Activated CD8-positive, alpha-beta memory T cell treated with anti-CD3 and anti-CD28 coated beads for 36 hours (primary cell): ENCODE results near the gene ISM1. TPM values are rescaled to one million over a fixed set of nuclear protein-coding genes. Genes with fewer than 3 reads are reported as not detected.

Experiments used
- CTCF ChIA-PET: fragments of 350-600 bp; sonication (Branson Sonifier 250); formaldehyde crosslinking; loops from one replicate; lab custom pipeline; 2021; ENCODE audit warnings: antibody characterized with exemption; lab: Charles Lee
- POLR2A ChIA-PET: fragments of 350-600 bp; sonication (Branson Sonifier 250); formaldehyde crosslinking; loops from one replicate; lab custom pipeline; 2021; ENCODE audit warnings: antibody characterized with exemption; lab: Charles Lee
- total RNA-seq, 2 experiments: library from RNA; stranded (reverse); gene quantifications; one replicate each; pipeline ENCODE4 v1.2.3, GENCODE V29; 2021

The ISM1 gene
- total RNA-seq, 2 experiments from 2014 or later = 1.9 to 2.5 TPM

- ChIA-PET POLR2A (no interaction called here), CTCF (no interaction called here)
These were observed 74.6 kb downstream of the ISM1 start for GRCh38 chr20:13295637-13296036.

GRCh38 chr20:13296070-13296469 lies 75.0 kb downstream of the ISM1 start:
- POLR2A ChIA-PET = no interaction called here
- CTCF ChIA-PET = no interaction called here

DNA sequence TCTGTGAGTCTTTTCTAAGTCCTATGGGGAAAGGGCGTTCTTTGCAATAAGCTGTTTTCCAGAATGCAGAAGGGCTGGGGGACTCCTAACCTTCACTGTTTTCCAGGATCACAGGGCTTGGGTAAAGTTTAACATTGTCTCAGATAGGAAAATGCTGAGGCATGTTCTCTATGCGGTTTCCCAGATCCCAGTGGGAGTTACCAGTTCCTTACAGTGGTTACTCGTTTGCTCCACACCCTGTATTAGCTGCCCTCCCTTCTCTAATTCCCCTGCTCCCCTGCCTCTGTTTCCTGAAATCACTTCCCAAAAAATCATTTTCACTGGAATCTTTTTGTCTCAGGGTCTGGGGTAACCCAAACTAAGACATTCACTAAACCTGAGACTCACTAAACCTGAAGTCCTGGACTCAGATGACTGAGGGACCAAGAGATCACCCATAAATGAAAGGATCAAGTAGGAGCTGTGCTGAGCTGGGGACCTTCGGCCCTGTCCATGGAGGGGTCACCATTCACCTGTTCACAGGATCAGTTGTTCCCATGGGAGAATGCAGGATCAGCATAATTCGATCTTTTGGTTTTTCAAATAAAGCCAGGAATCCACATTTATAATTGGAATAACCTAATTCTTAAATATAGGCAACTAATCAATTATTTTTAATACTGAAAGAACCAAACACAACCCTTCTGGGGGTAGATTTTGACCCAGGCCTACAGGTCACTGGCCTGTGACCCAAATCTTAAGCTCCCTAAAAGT lies 76.2 kb downstream of the ISM1 start:
- ChIA-PET POLR2A (no interaction called here), CTCF (no interaction called here)

DNA sequence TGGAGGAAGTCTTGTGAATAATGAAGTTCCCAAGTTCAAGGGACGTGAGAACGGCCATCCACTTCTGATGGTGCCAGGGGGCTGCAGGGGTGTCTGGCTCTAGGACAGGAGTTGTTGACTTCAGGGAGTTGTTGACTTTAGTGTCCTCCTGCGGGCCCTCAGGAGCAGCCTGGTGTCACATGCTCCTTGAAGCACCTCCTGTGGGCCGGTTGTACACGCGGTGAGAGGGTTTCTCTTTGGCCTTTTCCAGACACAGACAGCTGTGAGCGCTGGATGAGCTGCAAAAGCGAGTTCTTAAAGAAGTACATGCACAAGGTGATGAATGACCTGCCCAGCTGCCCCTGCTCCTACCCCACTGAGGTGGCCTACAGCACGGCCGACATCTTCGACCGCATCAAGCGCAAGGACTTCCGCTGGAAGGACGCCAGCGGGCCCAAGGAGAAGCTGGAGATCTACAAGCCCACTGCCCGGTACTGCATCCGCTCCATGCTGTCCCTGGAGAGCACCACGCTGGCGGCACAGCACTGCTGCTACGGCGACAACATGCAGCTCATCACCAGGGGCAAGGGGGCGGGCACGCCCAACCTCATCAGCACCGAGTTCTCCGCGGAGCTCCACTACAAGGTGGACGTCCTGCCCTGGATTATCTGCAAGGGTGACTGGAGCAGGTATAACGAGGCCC lies 77.8 kb downstream of the ISM1 start:
- ChIA-PET CTCF (no interaction called here), POLR2A (no interaction called here)

DNA sequence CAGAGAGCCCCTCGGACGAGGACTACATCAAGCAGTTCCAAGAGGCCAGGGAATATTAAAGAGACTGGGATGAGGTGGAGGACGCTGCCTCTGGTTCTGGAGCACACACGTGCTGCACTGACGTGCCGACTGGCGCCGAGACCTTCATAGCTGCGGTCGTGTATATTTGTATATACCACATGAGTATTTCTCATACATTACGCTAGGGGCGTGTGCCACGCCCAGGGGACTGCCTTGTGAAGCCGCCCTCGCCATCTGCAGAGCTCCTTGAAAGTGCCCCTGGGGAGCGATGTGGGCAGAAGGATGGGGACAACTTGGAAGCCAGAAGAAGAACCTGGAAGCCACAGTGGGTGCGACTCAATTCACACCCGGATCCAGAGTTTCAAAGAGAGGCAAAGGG lies 78.3 kb downstream of the ISM1 start:
- CTCF ChIA-PET = no interaction called here
- POLR2A ChIA-PET = no interaction called here

DNA sequence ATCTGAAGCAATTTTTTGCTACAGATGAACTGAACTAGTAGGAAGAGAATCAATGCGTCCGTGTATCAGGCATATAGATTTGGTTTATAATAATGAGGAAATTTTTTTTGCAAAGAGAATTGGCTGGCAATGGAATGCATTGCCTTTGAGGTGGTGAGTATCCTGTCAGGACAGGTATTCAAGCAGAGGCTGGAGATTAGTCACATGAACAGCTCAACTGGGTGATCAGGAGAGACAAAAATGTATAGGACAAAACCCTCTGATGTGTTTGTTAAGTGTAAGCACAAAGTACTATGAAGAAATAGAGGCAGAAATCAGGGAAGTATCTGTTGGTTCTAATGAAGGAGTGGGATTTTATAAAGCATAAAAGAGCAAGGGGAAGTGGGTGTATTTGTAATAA lies 80.5 kb downstream of the ISM1 start:
- POLR2A ChIA-PET = no interaction called here
- CTCF ChIA-PET = interaction anchor here (1.0 kb wide), 1 partner anchor 184 kb away, joined by 3 read pairs; no protein-coding TSS in a partner anchor

DNA sequence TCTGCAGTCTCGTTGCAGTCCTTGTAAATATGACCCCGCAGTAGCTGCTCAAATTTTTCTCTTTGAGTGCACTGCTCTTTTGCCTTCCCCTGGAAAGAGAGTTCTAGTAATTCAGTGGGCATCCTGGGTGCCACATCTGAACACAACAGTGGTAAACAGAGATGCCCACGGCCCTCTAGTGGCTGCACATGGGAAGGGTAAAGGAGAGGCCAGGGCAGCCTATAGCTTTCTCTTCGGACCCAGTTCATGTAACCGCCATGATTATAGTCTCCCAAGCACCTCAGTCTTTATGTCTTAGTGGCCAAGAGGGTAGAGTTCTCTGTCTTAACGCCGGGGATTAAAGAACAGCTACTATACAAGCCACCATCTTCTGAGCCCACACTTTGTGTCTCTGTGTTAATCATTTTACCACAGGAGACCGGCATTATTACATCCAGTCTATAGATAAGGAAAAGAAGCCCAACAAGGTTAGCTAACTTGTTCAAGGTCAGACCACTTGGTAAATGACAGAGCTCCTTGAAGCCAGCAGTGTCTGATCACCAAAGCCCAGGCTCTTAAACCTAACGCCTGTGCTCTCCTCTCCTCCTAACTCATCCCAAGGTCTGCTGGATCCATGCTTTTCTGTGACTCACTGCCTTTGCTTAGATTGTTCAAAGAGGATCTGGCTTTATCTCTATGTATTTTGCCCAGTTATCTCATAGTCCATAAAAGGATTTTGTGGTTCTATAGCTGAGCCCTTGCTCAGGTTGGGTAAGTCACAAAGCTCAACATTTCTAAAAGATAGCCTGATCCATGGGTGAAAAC lies 81.8 kb downstream of the ISM1 start:
- POLR2A ChIA-PET = no interaction called here
- CTCF ChIA-PET = interaction anchor here (0.6 to 1.0 kb wide), 5 partner anchors 10 to 185 kb away, joined by 3 to 4 read pairs (median 3); no protein-coding TSS in a partner anchor

DNA sequence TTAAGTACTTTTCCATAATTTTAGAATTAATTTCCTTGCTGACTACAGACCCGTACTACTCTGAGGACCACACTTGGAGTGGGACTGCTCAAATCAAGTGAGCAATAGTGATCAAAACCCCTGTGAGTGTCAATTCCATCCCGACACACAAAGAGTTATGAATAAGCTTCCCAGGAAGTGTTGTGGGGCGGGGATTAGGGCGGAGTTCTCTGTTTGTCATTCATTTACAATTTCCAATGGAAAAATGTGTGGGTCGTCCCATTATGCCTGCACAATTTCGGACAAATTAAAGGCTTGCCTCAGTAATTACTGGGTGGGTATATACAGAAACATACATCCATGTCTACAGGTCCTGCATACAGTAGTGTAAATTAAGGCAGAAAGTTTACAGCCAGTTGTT lies 84.2 kb downstream of the ISM1 start:
- ChIA-PET CTCF (no interaction called here), POLR2A (no interaction called here)

GRCh38 chr20:13307562-13308163 lies 86.6 kb downstream of the ISM1 start:
- ChIA-PET POLR2A (no interaction called here), CTCF (no interaction called here)

GRCh38 chr20:13312300-13312699 lies 91.2 kb downstream of the ISM1 start:
- POLR2A ChIA-PET = no interaction called here
- CTCF ChIA-PET = no interaction called here

DNA sequence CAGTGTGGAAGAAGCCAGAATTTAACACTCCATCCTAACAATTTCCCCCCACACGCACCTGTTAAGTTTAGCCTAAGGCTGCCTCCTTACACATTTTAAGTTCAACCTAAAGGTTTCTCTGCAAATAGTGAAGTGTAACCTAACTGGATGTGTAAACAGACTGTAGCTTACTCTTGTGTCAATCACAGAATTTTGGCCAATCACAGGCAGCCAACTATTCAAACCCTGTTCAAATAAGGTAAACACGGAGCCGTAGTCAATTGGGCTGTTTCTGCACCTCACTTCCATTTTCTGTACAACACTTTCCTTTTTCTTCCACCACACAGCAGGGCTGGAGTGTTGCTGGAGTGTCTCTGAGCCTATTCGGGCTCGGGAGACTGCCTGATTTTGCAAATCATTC lies 92.1 kb downstream of the ISM1 start:
- ChIA-PET CTCF (no interaction called here), POLR2A (no interaction called here)

GRCh38 chr20:13317439-13317838 lies 96.4 kb downstream of the ISM1 start:
- ChIA-PET POLR2A (no interaction called here), CTCF (no interaction called here)

GRCh38 chr20:13318871-13319521 lies 97.9 kb downstream of the ISM1 start:
- ChIA-PET POLR2A (no interaction called here), CTCF (no interaction called here)

GRCh38 chr20:13320702-13321101 lies 99.6 kb downstream of the ISM1 start:
- ChIA-PET CTCF (no interaction called here), POLR2A (no interaction called here)

DNA sequence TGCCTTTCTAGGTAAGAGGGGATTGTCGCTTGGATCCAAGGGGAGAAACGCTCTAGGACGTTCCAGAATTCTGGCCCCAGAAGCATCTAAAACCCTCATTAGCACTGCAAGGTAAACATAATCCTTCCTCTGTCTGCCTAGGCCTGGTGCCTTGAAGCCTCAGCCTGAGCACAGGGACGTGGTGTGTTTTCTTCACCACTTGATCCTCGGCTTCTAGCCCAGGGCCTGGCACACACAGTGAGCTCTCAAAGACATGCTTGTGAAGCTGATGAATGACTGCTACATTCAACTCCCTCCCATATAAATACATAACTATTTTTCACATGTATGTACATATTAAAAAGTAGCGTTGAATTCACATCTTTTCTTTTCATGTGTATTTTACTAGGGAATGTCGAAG lies 100.3 kb downstream of the ISM1 start:
- ChIA-PET POLR2A (no interaction called here), CTCF (no interaction called here)

- ChIA-PET CTCF (no interaction called here), POLR2A (no interaction called here)
These were observed 101.1 kb downstream of the ISM1 start for GRCh38 chr20:13322198-13322597.

GRCh38 chr20:13322621-13323020 lies 101.5 kb downstream of the ISM1 start:
- ChIA-PET CTCF (no interaction called here), POLR2A (no interaction called here)

DNA sequence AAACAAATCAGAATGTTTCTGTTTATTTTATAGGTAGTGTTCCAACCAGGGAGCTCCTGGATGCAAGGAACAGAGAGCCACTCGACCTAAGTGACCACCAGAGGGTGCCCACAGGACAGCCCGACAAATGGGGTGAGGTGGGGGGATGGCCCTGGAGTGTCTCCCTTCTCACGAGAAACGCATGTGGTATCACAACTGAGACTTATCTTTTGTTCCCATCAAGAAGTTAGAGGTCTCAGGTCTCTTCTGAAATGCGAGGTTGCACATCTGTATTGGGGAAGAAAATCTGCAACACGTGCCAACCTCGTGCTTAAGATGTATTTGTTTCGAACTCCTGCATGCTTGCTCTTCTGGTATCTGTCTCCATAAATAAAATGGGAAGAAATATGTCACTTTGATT lies 104.0 kb downstream of the ISM1 start:
- ChIA-PET POLR2A (no interaction called here), CTCF (interaction anchor here (0.6 kb wide), 1 partner anchor 805 kb away, joined by 3 read pairs; no protein-coding TSS in a partner anchor)

DNA sequence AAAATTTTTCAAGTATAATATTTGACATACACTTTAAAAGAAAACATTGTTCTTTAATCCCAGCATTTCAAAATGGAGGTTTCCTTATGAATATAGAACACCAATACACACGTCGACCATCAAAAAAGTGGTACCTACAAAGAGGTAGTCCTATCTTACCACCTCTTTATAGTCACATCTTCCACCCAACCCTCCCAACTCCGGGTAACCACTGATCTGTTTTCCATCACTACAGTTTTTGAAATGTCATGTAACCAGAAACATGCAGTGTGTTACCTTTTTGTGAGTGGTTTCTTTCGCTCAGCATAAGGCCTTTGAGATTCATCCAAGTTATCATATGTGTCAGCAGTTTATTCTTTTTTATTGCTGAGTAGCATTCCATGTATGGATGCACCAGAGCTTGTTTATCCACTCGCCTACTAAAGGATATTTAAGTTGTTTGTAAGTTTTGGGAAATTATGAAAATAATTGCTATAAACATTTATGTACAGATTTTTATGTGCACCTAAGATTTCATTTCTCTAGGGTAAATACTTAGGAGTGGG lies 104.8 kb downstream of the ISM1 start:
- CTCF ChIA-PET = no interaction called here
- POLR2A ChIA-PET = no interaction called here
